CD14-positive monocyte (primary cell): Measurements from ENCODE around the gene FRY. TPM values are rescaled to one million over a fixed set of nuclear protein-coding genes. Genes with fewer than 3 reads are reported as not detected.

ENCODE experiments used
- DNase-seq, 3 donors: peaks; one replicate each; pipeline ENCODE4 v3.0.0-alpha.2; 2011 to 2022
- H2AFZ ChIP-seq: 2 replicates; pipeline ENCODE4 v1.6.0; 2012; ENCODE audit warnings: mild to moderate bottlenecking, low read depth, low read length, inconsistent platforms; ENCODE audit not compliant: insufficient read depth, poor library complexity, severe bottlenecking
- H3K27ac ChIP-seq, 2 donors: 1 replicate in 1 of 2; 2 replicates in 1 of 2; pipeline ENCODE4 v1.5.1; 2012 to 2013; ENCODE audit warnings: low read length in 2 of 2, control low read depth in 1 of 2, inconsistent platforms in 1 of 2, low read depth in 1 of 2, mild to moderate bottlenecking in 1 of 2
- H3K27me3 ChIP-seq, 2 donors: one replicate each; pipeline versions ENCODE4 v1.6.0 to v1.6.1; 2011 to 2013; ENCODE audit warnings: low read length in 2 of 2; ENCODE audit not compliant: control insufficient read depth in 2 of 2, insufficient read depth in 2 of 2
- H3K36me3 ChIP-seq, 2 donors: replicated peaks in 1 of 2; 1 replicate in 1 of 2; 2 replicates in 1 of 2; pipeline versions ENCODE4 v1.5.1 to v1.6.1; 2012 to 2013; ENCODE audit warnings: low read length in 2 of 2, control low read depth in 1 of 2, inconsistent platforms in 1 of 2, mild to moderate bottlenecking in 1 of 2; ENCODE audit not compliant: insufficient read depth in 2 of 2, control insufficient read depth in 1 of 2
- H3K4me1 ChIP-seq, 2 donors: 1 replicate in 1 of 2; 2 replicates in 1 of 2; pipeline versions ENCODE4 v1.5.1 to v1.6.1; 2012 to 2013; ENCODE audit warnings: low read length in 2 of 2, control low read depth in 1 of 2, inconsistent platforms in 1 of 2, mild to moderate bottlenecking in 1 of 2, moderate library complexity in 1 of 2; ENCODE audit not compliant: insufficient read depth in 2 of 2, control insufficient read depth in 1 of 2
- H3K4me2 ChIP-seq: replicated peaks from 2 replicates; pipeline ENCODE3; 2012; ENCODE audit warnings: low read length, moderate library complexity, mild to moderate bottlenecking; ENCODE audit not compliant: poor library complexity, severe bottlenecking; ENCODE audit errors: extremely low read depth
- H3K4me3 ChIP-seq, 3 experiments: fragments of 200-600 bp in 1 of 3; sonication (generic) in 1 of 3; replicated peaks in 1 of 3; 1 replicate in 2 of 3; 2 replicates in 1 of 3; pipeline ENCODE4 v1.5.1; 2011 to 2013; ENCODE audit warnings: low read length in 3 of 3, mild to moderate bottlenecking in 3 of 3, control low read depth in 2 of 3, low read depth in 2 of 3, inconsistent platforms in 1 of 3, moderate library complexity in 1 of 3
- H3K79me2 ChIP-seq: 2 replicates; pipeline ENCODE4 v1.6.0; 2012; ENCODE audit warnings: mild to moderate bottlenecking, control low read depth, inconsistent platforms, low read length, moderate library complexity; ENCODE audit not compliant: insufficient read depth
- H3K9ac ChIP-seq: 2 replicates; pipeline ENCODE4 v1.6.0; 2017; ENCODE audit warnings: low read length, mild to moderate bottlenecking; ENCODE audit not compliant: insufficient read depth, poor library complexity, severe bottlenecking
- H3K9me3 ChIP-seq, 2 donors: replicated peaks in 1 of 2; 1 replicate in 1 of 2; 2 replicates in 1 of 2; pipeline versions ENCODE4 v1.5.1 to v1.6.1; 2012 to 2013; ENCODE audit warnings: low read length in 2 of 2, control low read depth in 1 of 2; ENCODE audit not compliant: control insufficient read depth in 1 of 2, insufficient read depth in 1 of 2
- H4K20me1 ChIP-seq: 2 replicates; pipeline ENCODE4 v1.6.0; 2012; ENCODE audit warnings: mild to moderate bottlenecking, low read length, control low read depth, moderate library complexity; ENCODE audit not compliant: insufficient read depth
- H3K27ac Mint-ChIP-seq, 7 donors: one replicate each; pipeline ENCODE4 v1.8.0; 2020; ENCODE audit warnings: mild to moderate bottlenecking in 7 of 7, mixed read lengths in 7 of 7, moderate library complexity in 6 of 7, inconsistent platforms in 2 of 7
- H3K27me3 Mint-ChIP-seq, 3 donors: one replicate each; pipeline ENCODE4 v1.8.0; 2021 to 2022; ENCODE audit warnings: low read depth in 3 of 3, mild to moderate bottlenecking in 3 of 3, mixed read lengths in 3 of 3, moderate library complexity in 3 of 3, inconsistent platforms in 1 of 3
- H3K36me3 Mint-ChIP-seq, 2 donors: one replicate each; pipeline ENCODE4 v1.8.0; 2020; ENCODE audit warnings: mixed read lengths in 2 of 2, inconsistent platforms in 1 of 2, mild to moderate bottlenecking in 1 of 2
- H3K4me1 Mint-ChIP-seq: one replicate; pipeline ENCODE4 v1.8.0; 2020; ENCODE audit warnings: mild to moderate bottlenecking, mixed read lengths
- H3K4me3 Mint-ChIP-seq, 2 donors: one replicate each; pipeline ENCODE4 v1.8.0; 2020; ENCODE audit warnings: mild to moderate bottlenecking in 2 of 2, mixed read lengths in 2 of 2, moderate library complexity in 1 of 2
- H3K9me3 Mint-ChIP-seq, 7 donors: one replicate each; pipeline ENCODE4 v1.8.0; 2020 to 2022; ENCODE audit warnings: mixed read lengths in 7 of 7, mild to moderate bottlenecking in 6 of 7, moderate library complexity in 6 of 7, inconsistent platforms in 2 of 7
- CTCF ChIP-seq: fragments of 200-600 bp; IDR thresholded peaks from one replicate; pipeline ENCODE4 v1.8.0; 2022; ENCODE audit warnings: antibody characterized with exemption, mild to moderate bottlenecking
- WGBS: methylation state at CpG from one replicate; pipeline ENCODE4 v1.1.5; 2013; ENCODE audit warnings: missing lambda C conversion rate; ENCODE audit not compliant: insufficient coverage; 5-methylcytosine and 5-hydroxymethylcytosine counted together
- intact Hi-C, 2 donors: fragments of 100-400 bp; cut with micrococcal nuclease; formaldehyde crosslinking; loops; one replicate each; pipeline versions ENCODE4 v1.15.0 to v1.15.1; 2023
- polyA plus RNA-seq, 3 donors: library from polyadenylated mRNA; depleted of rRNA in 1 of 3; unstranded in 2 of 3; stranded (reverse) in 1 of 3; fragments of 300-500 nt in 2 of 3; fragments of >200 nt in 1 of 3; fragmentation: Illumina TruSeq in 2 of 3; gene quantifications; 1 replicate in 2 of 3; 2 replicates in 1 of 3; pipeline ENCODE4 v1.2.3, GENCODE V29; 2012 to 2021

FRY gene
- polyA plus RNA-seq, 3 donors: 3.9 to 31.8 (median 5.0) TPM

- no peak overlapping the region for H2AFZ ChIP-seq
- H3K4me2 ChIP-seq: no peak overlapping the region
- H3K4me1 ChIP-seq: no peaks in the 10 kb centered on the region
- Mint-ChIP-seq H3K4me1 (peaks cover 2% of the 10 kb centered on the region), H3K4me3 (no peak overlapping the region), H3K27me3 (peaks cover 0 to 3% (median 0%) of the 10 kb centered on the region in 3 donors), H3K36me3 (peaks cover 36 to 37% of the 10 kb centered on the region in 2 donors), H3K9me3 (no peaks in the 10 kb centered on the region), H3K27ac (no peak overlapping the region)
- no peaks in the 10 kb centered on the region for H4K20me1 ChIP-seq
- 60% methylated on average over 2 of the region's 4 CpGs for WGBS
- H3K4me3 ChIP-seq: no peak overlapping the region
- peaks cover 15 to 35% of the 10 kb centered on the region in 2 donors for H3K36me3 ChIP-seq
- no peak for DNase-seq
- intact Hi-C loops: no loop called here
- no peaks in the 10 kb centered on the region for H3K9me3 ChIP-seq
- no peak overlapping the region for H3K9ac ChIP-seq
- no peak overlapping the region for H3K27ac ChIP-seq
- H3K27me3 ChIP-seq: no peaks in the 10 kb centered on the region
- H3K79me2 ChIP-seq: no peaks in the 10 kb centered on the region
- TF ChIP-seq CTCF: no peak
Measured at GRCh38 chr13:32299893-32300292, 268.3 kb downstream of the FRY start.

DNA sequence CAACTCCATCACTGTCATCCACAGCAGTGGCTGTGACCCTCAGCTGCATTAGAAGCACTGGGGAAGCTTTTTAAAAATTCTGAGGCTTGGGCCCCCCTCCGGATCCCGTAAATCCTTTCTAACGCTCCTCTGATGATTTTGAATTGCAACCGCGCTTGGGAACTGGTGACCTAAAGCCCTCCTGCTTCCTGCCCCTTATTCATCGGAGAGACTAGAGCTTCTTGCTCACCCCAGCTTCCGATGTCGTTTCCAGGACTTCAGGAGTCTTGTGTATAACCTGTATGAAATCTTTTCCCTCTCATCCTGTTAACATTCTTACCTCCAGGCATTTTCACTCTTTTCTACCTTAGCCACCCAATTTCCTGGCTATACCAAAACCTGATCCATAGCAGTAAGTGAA is 268.8 kb downstream of the FRY start:
- Histone ChIP-seq H3K4me1 (no peaks in the 10 kb centered on the region), H3K79me2 (no peaks in the 10 kb centered on the region), H3K27ac (no peak overlapping the region), H3K36me3 (peaks cover 10 to 30% of the 10 kb centered on the region in 2 donors), H3K4me3 (no peak overlapping the region), H2AFZ (no peak overlapping the region), H3K9me3 (no peaks in the 10 kb centered on the region), H4K20me1 (no peaks in the 10 kb centered on the region), H3K27me3 (no peaks in the 10 kb centered on the region), H3K9ac (no peak overlapping the region), H3K4me2 (no peak overlapping the region)
- intact Hi-C loops: no loop called here
- H3K36me3 Mint-ChIP-seq: peaks cover 31 to 33% of the 10 kb centered on the region in 2 donors
- no peak for DNase-seq
- peaks cover 0 to 3% (median 0%) of the 10 kb centered on the region in 3 donors for H3K27me3 Mint-ChIP-seq
- H3K4me3 Mint-ChIP-seq: no peak overlapping the region
- H3K4me1 Mint-ChIP-seq: peaks cover 2% of the 10 kb centered on the region
- H3K9me3 Mint-ChIP-seq: no peaks in the 10 kb centered on the region
- H3K27ac Mint-ChIP-seq: no peak overlapping the region
- no peak for TF ChIP-seq CTCF
- 16% methylated on average over 8 of the region's 8 CpGs for WGBS
